NCI-H146 treated with DMSO at 0.1 percent for 48 hours (cell line): Measurements from ENCODE around the gene BIVM.
A peak's percentile ranks its signal among the peaks of the same experiment; 100 is the strongest.
"Not testable (repeated sequence)": the region's sequence is repeated elsewhere in the genome, so short reads cannot be mapped to it uniquely, and the experiment has no call there.

Source experiments
- DNase-seq: peaks from one replicate; lab custom pipeline; 2025; ENCODE audit not compliant: unreplicated experiment; lab: John Stamatoyannopoulos, UW

Gene BIVM

GRCh38 chr13:102798581-102799425 is at the start of gene BIVM, which contains the start of gene POGLUT2:
Gene BIVM, plus strand, starts transcription at chr13:102799119. Its CDS starts 8,149 bp downstream, at chr13:102807268.
Gene POGLUT2, minus strand, starts transcription at chr13:102798976. Its CDS starts 306 bp downstream, at chr13:102798670.
- DNase-seq, result peak; percentile 90

- DNase-seq, result no peak
These were observed 47.0 kb upstream of the BIVM start for GRCh38 chr13:102751886-102752285.

GRCh38 chr13:102757006-102757405 is 41.9 kb upstream of the BIVM start:
- DNase-seq, result no peak

GRCh38 chr13:102758842-102759241 is 40.1 kb upstream of the BIVM start:
- no peak for DNase-seq

- no peak for DNase-seq
These were observed 37.8 kb upstream of the BIVM start for GRCh38 chr13:102761071-102761470.

- DNase-seq, result no peak
These were observed 35.2 kb upstream of the BIVM start for GRCh38 chr13:102763741-102764140.

- no peak for DNase-seq
These were observed 30.0 kb upstream of the BIVM start for GRCh38 chr13:102768909-102769308.

- DNase-seq, result no peak
These were observed 29.2 kb upstream of the BIVM start for GRCh38 chr13:102769679-102770078.

GRCh38 chr13:102770435-102770834 is 28.5 kb upstream of the BIVM start:
- DNase-seq, result no peak

- DNase-seq, result no peak
These were observed 27.4 kb upstream of the BIVM start for GRCh38 chr13:102771298-102772041.

GRCh38 chr13:102772042-102772425 is 26.9 kb upstream of the BIVM start:
- DNase-seq, result no peak

GRCh38 chr13:102773441-102774213 is 25.3 kb upstream of the BIVM start, which contains the start of gene TEX30:
Gene TEX30, minus strand, starts transcription at chr13:102773786. Its CDS starts 3,760 bp downstream, at chr13:102770026.
- DNase-seq, result peak; percentile 82

- no peak for DNase-seq
These were observed 24.7 kb upstream of the BIVM start for GRCh38 chr13:102774214-102774568.

GRCh38 chr13:102774591-102775520 is 24.1 kb upstream of the BIVM start:
- DNase-seq, result no peak

GRCh38 chr13:102776271-102776670 is 22.6 kb upstream of the BIVM start:
- no peak for DNase-seq

GRCh38 chr13:102777736-102778135 is 21.2 kb upstream of the BIVM start:
- no peak for DNase-seq

- DNase-seq, result no peak
These were observed 19.3 kb upstream of the BIVM start for GRCh38 chr13:102779436-102780159.

GRCh38 chr13:102780656-102781055 is 18.3 kb upstream of the BIVM start:
- not testable (repeated sequence) for DNase-seq

- DNase-seq, result no peak
These were observed 17.3 kb upstream of the BIVM start for GRCh38 chr13:102781591-102781990.

- no peak for DNase-seq
These were observed 14.4 kb upstream of the BIVM start for GRCh38 chr13:102784483-102784882.
